HG02610 (cell line): ENCODE results near the gene RAB27A.
"Not testable (repeated sequence)": the region's sequence is repeated elsewhere in the genome, so short reads cannot be mapped to it uniquely, and the experiment has no call there.

ENCODE experiments used
- ATAC-seq: cut with Tn5 transposase; IDR thresholded peaks from one replicate; pipeline ENCODE4 v1.9.1; 2021; ENCODE audit warnings: mild to moderate bottlenecking, moderate library complexity; ENCODE audit not compliant: unreplicated experiment

RAB27A gene

DNA sequence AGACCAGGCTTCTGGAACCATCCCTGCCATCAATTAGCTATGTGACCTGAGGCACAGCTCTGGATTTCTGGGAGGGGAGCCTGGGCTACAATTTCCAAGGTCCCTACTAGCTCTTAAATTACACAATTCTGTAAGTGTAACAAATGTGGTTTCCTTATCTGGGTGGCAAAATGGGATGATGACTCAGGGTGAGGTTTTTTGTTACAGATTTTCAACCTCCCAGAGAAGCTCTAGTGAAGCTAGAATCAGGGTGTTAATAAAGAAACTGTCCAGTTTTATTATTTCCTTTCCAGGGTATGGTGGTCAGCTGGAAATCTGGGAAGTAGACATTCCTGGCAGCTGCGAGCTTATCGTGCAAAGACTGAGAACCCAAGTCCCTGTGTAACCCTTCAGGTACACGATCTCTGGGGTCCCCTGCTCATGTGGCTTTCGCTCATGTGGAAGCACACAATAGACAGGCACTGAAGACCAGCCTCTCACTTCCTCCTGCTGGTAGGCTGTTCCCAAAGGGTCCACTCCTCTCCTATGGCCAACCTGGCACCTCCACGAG is 7.3 kb downstream of the RAB27A start:
- ATAC-seq, result no peak

DNA sequence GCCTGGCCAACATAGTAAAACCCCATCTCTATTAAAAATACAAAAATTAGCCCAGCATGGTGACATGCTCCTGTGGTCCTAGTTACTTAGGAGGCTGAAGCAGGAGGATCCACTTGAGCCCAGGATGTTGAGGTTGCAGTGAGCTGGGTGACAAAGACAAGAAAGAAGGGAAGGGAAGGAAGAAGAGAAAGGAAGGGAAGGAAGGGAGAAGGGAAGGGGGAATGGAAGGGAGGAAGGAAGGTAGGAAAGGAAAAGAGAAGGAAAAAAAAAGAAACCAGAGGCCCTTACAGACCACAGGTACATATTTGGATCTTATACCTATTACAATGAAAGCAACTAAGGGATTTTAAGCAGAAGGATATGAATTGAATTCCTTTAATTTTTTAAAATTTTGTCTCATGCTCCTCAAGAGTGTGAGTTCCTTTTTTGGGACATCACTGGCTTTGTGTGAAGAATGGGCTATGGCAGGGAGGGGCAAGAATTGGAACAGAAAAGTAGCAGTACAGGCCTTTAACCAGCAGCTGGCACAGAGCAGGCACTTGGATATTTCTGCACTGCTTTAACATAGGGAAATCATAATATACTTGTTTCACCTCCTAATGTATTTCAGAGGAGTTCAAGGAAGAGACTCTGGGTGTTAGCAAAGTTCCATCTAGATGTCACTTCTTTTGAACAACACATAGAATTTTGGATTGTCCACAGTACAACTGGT is 7.9 kb downstream of the RAB27A start:
- ATAC-seq, result no peak

DNA sequence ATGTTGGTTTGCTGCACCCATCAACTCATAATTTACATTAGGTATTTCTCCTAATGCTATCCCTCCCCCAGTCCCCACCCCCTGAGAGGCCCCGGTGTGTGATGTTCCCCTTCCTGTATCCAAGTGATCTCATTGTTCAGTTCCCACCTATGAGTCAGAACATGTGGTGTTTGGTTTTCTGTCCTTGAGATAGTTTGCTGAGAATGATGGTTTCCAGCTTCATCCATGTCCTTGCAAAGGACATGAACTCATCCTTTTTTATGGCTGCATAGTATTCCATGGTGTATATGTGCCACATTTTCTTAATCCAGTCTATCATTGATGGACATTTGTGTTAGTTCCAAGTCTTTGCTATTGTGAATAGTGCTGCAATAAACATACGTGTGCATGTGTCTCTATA is 9.0 kb downstream of the RAB27A start:
- not testable (repeated sequence) for ATAC-seq

DNA sequence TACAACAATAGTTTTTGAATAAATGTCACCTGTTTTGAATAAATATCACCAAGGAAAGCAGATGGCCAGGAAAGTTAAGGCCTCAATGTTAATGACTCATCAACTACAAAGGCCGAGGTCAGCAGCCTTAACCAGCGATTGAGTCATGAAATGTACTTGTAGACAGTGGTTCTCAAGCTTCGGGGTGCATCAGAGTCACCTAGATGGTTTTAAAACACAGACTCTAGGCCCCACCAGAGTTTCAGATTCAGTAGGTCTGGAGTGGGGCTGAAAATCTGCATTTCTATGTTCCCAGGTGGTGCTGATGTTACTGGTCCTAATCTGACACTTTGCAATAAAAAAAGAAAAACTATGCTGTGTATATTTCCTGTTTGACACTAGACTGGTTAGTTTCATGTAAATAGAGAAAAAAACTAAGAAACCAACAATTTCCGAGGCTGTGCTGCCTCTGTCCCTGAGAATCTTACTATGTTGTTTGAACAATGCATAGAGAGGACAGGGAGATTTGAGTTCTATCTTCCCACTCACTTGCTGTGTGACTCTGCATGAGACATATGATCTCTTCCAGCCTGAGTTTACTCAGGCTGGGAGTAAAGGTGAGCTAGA is 9.8 kb downstream of the RAB27A start:
- peak; percentile 82 for ATAC-seq

DNA sequence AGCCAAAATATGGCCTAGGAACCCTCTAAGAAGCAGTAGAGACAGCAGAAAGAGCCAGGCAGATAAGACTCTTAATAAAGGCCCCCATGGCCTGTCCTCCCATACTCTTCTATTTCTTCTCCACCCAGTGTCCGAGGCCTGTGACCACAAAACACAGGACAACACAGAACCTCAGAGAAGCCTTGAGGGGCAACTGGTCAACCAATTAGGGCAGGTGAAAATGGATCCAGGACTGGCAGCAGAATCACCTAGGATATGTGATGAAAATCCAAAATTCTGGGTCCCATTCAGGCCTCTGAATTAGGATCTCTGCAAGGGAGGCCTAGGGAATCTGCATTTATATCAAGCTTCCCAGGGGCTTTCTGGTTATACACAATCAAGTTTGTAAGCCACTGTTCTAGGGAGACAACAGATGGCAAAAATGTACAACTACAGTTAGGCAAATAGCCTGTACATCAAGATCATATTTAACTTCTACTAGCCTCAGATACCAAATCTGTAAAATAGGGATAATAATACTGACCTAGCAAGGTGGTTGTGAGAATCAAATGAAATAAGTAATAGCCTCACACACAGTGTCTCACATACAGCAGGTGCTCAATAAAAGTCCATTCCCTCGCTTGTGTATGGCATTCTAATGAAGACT is 10.4 kb downstream of the RAB27A start:
- no peak for ATAC-seq

DNA sequence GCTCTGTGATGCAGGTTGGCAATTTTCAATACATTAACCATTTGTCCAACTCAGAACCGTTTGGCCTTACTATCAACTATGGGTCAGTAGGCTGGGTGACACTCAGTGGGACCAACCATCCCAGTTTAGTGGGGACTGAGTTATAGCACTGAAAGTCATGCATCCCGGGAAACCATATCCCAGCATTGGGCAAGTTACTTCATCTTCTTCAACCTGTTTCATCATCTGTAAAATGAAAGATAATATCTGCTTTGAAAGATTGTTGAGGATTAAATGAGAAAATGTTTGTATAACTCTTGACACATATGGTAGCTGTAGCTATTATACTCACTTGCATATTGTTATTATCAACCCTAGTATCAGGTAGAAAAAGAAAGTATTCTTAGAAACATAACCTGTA is 11.9 kb downstream of the RAB27A start:
- ATAC-seq, result no peak

DNA sequence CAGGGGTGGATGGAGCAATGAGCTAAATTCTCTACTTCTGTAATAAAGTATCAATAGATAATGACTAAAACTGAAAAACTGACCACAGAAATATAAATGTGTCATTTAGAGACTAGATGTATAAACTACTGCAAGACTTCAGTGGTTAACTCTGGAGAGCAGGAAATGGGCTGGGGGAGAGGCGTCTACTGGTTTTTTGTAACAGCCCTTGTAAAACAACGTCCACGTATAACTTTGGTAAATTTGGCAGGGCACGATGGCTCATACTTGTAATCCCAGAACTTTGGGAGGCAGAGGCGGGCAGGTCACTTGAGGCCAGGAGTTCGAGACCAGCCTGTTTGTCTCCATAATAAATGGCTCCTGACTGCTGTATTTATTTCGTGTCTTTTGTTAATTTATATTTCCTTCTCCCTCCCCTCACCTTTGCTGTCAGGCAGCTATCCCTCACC is 12.5 kb downstream of the RAB27A start:
- ATAC-seq, result peak; percentile 48

DNA sequence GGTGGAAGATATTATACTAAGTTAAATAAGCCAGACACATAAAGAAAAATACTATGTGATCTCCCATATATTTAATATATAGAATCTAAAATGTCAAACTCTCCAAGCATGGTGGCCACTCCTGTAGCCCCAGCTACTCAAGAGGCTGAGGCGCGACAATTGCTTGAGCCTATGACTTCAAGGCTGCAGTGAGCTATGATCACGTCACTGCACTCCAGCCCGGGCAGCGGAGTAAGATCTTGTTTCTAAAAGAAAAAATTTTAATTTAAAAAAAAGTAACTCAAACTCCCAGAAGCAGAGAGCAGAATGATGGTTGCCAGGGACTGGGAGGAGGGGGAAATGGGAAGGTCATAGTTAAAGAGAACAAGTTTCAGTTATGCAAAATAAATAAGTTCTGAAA is 13.3 kb downstream of the RAB27A start:
- no peak for ATAC-seq

DNA sequence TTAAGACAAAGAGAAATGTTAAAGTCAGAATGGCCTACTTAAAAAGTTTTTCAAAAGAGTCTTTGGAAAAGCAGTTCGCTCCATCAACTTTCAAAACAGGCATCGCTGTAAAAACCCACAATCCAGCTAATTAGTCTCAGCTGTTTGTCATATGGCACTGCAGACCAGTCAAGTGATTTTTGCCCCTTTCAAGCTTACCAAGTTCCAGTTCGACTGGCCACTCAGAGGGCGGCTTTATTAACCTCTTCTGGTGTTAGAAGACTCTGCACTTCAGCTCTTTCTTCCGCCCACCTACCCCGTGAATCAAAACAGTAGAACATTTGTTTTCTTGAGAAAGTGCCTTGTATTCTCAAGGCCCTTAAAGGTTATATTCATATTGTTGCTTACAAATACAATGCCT is 19.3 kb downstream of the RAB27A start:
- no peak for ATAC-seq

DNA sequence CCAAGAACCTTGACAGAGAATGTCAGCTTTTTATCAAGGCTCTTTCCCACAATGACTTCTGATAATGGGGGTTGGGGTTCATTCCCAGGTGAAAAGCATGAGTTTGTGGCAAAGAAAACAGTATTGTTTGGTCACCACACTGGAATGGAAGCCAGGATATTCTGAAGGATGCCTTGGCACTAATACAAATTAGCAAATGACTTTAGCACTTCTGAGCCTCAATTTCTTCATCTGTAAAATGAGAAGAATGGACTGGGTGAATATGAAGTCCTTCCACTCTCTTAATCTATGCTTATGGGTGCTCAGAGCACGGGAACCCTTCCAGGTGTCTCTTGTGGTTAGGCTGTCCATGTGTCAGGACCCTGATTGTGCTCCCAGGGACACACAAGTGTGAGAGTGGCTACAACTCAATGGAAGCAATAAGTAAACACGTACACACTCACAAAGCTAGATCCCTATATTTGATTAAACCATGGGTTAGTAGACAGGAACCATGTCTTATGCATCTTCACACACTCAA is 21.4 kb downstream of the RAB27A start:
- ATAC-seq, result no peak

DNA sequence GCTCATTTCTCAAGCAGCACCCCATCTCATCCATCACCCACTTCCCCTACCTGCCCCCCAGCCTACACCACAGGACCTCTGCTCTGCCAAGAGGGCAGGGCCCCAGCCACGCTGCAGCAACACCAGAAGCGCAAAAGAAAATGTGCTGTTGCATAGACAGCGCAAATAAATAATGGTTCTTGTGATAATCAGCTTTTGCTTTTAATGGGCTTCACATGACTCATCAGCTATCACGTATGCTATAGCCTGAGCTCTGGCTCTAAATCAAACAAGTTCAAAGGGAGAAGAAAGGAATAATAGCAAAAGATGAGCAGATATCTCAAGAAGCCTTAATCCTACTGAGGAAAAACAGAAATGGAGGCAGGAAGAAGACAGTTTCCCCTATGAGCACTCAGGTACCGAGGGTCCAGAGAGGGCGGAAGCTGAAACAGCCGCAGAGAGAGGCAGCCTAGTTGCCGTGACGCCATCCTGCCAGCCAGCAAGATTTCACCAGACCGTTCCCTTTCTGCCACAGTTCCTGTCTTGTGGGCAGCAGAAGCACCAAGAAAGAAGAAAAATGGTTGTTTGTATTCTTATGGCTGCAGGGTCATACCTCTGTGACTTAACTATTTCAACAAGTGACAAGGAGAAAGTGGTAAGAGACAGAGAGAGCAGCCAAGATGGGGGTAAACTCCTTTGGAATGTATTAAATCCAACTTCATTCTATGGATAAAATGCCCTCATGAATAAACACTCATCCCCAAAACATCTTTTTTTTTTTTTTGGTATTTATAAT is 22.0 kb downstream of the RAB27A start:
- peak; percentile 95 for ATAC-seq

DNA sequence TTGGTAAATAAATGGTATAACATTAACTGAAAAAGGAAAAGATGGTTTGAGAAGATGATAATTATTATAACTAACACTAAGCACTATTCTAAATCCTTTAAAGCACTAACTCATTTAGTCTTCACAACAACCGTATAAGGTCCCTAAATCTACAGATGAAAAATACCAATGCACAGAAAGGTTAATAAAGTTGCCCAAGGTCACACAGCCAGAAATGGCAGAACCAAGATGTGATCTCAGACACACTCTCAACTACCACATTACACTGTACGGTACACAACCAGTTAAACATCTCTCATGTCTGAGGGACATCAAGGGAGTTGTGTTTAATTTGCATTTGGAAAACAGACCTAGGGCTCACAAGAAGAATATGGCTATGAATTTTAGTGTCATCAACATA is 23.1 kb downstream of the RAB27A start:
- ATAC-seq, result no peak

DNA sequence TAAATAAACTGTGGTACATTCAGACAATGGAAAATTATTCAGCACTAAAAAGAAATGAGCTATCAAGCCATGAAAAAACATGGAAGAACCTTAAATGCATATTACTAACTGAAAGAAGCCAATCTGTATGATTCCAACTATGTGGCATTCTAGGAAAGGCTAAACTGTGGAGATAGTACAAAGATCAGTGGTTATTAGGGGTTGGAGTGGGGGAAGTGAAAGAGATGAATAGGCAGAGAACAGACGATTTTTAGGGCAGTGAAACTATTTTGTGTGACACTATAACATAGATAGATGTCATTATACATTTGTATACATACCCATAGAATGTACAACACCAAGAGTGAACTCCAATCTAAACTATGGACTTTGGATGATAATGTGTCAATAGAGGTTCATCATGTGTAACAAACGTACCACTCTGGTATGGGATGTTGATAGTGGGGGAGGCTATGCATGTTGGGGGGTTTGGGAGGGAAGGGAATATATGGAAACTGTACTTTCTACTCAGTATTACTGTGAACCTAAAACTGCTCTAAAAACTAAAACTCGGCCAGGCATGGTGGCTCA is 29.0 kb downstream of the RAB27A start:
- no peak for ATAC-seq

DNA sequence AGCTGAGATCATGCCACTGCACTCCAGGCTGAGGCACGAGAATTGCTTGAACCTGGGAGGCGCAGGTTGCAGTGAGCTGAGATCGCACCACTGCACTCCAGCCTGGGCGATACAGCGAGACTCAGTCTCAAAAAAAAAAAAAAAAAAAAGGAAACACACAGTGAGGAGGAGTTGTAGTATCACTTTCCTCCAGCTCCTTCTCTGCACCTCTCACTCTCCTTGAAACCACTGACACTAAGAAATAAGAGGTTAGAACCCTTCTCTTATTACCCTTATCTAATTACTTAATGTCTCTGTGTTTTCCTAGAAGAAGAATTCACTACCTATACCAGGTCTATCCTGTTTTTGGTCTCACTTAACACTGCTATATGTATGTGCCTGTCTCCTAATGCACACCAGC is 31.7 kb downstream of the RAB27A start:
- ATAC-seq, result peak; percentile 25

DNA sequence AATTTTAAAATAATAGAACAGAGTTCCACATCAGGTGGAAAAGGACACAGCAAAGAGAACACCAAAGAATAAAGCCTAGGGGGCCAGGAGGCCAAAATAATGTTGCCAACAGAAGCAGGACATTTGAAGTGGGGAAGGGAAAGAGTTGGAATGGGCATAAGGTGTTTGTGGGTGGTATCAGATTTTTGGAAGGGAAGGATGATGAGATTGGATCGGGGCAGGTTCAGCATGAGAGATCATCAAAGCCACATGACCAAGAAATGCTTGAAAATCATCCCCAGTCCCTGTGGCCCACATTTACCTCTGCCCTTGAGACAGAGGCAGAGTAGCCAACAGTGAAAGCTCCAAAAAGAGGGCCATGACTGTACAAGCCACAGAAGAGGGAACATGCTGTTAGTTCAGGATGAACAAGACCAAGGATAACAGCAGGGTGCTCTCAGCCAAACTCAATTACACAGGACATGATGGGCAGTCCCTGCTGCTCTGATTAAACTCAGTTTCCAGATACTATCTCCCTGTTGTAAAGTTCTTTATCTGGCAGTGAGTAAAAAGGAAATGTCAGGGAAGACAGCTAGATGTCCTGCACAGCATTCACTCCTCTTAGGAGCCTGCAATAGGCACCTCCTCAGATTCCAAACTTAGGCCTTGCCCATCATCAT is 32.5 kb downstream of the RAB27A start:
- ATAC-seq, result no peak

DNA sequence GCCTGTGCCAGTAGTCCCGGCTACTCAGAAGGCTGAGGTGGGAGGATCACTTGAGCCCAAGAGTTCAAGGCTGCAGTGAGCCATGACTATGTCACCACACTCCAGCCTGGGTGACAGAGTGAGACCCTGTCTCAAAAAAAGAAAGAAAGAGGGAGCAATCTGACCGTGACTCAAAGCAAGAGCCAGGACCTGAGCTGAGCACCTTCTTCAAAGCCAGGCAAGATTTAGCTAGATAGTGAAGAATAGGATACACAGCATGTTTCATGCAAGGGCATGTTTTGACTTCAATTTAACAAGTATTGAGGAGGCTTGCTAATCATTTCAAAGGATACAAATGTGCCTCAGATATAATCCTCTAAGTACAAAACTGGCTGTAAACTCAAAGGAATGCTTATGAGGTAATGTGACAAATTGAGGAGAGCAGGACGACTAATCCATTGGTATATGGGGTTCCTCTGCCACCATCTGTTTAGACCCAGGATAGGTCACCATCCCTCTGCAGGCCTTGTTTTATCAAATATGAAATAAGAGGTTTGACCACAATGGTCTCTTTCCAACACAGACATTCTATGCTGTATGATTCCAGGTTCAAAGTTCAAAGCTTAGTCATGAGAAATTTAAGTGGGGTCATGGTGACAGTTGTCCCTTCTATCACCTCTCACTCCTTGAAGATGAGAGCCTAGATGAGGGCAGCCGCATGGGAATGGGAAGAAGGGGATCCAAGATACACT is 33.2 kb downstream of the RAB27A start:
- peak; percentile 60 for ATAC-seq

DNA sequence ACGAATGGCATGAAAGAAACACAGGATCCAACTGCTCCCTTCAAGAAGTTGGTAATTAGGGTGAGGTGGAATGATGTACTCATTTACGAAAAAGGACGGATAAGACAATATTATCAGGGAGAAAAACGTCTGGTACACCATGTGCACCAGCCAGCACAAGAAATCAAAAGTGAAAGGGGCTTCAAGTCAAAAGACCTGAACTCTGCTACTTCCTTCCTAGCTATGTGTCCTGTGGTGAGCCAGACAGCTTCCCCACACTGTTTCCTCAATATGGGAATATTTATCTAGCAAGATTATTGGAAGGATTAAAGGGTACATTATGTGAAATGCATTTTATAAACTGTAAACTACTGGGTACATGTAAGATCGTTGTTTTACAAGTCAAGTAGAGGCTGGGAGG is 33.9 kb downstream of the RAB27A start:
- ATAC-seq, result peak; percentile 38

DNA sequence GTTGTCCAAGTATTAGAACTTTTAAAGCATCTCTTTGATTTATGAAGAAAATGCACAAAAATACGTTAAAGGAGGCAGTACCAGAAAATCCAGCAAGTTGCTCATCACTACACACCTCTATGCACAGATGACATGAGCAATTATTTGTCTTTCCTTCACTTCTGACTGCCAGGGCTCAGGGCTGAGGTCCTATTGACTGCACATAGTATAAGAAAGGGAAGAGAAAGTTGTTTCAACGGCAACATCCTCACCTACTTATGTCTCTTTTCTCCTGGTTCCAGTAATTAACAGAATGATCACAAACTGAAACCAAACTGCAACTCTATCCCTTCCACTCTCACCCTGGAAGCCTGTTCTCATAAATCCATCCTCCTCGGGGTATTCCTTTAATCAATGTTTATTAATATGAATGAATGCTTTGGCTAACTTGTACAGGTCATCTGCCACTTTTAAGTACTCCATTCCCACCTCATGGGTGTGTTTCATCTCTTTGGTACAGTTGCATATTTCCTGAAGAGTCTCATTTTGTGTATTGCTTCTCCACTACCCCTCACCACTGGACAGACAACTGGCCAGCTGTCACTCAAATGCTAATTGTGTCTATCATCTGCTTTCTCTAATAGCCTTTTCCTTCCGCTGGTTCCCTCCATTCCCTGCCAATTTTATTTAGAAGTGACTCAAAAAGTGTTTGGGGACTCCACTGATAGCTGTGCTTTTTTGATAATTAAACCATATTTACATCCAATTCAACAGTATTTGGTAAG is 34.5 kb downstream of the RAB27A start:
- peak; percentile 45 for ATAC-seq

DNA sequence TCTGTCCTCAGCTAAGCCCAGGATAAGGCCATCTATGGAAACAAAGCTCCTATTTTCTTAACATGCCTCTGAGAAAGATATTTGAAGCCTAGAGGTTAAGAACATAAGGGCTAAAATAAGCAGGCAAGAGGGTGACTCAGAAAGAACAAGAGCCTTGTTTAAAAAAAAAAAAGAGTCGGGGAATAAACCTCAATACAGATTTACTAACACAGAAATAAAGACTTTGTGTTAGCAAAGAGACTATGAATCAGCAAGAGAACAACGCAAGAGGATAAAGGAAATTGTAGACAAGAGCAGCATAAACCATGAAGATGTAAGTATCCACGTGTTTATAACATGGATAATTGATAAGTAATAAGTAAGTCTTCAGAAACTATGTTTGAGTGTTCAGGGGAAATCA is 36.0 kb downstream of the RAB27A start:
- ATAC-seq, result no peak
